Measurements from ENCODE around the gene SSBP2. TPM values are rescaled to one million over a fixed set of nuclear protein-coding genes. Genes with fewer than 3 reads are reported as not detected.

The SSBP2 gene
- total RNA-seq, 4 donors from 2014 or later: 48.6 to 80.4 (median 71.9) TPM

DNA sequence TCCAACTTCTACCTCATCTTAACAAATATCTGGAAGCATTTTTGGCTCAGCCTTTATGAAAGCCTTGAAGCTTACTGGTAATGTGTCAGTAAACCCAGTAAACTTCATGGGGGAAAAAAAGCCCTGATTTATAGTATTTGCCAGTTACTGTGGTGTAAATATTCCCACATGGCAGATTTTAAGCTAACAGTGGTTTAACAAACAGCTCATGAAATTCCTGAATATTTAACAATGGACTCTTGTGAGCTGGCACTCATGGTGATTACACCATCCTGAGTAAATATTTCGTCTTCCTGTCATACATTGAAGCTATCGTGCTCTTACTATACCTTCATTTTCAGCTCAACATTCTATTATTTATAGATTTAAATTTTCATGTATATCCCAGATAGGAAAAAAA lies 300.0 kb downstream of the SSBP2 start:
- TF ChIP-seq, protein P1, sequence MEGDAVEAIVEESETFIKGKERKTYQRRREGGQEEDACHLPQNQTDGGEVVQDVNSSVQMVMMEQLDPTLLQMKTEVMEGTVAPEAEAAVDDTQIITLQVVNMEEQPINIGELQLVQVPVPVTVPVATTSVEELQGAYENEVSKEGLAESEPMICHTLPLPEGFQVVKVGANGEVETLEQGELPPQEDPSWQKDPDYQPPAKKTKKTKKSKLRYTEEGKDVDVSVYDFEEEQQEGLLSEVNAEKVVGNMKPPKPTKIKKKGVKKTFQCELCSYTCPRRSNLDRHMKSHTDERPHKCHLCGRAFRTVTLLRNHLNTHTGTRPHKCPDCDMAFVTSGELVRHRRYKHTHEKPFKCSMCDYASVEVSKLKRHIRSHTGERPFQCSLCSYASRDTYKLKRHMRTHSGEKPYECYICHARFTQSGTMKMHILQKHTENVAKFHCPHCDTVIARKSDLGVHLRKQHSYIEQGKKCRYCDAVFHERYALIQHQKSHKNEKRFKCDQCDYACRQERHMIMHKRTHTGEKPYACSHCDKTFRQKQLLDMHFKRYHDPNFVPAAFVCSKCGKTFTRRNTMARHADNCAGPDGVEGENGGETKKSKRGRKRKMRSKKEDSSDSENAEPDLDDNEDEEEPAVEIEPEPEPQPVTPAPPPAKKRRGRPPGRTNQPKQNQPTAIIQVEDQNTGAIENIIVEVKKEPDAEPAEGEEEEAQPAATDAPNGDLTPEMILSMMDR (IDR thresholded peaks at IDR 0.05; ENCODE audit: low read depth): no peak

DNA sequence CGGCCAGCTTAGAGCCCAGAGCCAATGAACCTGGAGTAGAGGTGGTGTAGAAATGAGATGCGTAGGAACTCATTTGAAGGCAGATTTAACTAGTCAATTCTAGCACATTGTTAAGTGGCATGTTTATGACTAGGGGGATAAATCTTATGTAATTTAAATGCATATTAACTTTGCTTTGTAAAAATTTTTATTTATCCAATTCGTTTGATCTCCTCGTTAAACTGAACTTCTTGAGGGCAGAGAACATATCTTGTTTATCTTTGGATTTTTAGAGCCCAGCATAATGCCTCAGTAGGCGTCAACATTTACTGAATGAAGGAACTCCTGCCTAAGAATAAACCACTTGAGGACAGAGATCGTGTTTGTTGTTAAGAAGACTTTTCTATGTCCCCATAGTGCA lies 315.9 kb downstream of the SSBP2 start:
- TF ChIP-seq, protein P1 (IDR thresholded peaks at IDR 0.05; ENCODE audit: low read depth): no peak

DNA sequence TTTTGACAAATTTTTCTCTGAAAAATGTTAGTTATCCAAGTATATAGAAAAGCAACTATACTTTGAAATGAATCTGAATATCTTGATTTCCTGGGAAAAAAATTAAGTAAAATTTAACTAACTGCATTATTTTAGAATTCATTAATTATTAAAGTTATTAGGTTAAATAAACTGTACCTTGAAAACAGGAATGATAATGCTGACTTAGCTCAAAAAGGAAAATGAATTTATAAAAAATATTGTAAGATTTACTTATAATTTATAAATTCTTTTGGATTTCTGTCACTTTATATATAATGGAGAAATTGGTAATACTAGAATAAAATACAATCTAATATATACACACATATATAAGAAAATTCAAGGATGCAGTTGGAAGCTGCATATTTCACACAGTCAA lies 320.9 kb downstream of the SSBP2 start:
- TF ChIP-seq, protein P1 (IDR thresholded peaks at IDR 0.05; ENCODE audit: low read depth): no peak

DNA sequence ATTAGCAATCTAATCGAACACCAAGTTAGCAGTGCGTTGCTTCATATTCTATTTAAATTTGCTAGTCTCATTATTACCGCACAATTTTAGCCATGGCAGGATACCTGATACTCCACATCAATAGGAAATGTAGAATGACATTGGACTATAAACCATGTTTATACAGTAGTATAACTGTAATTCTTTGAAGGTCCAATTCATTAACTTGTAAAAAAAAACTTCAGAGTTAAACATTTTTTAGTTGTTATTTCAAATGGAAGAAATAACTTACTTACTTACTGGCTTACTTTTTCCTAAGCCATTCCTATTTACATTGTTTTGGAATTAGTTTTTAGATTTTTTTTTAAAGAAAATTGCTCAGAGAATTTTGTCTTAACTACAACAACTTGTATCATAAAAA lies 321.5 kb downstream of the SSBP2 start:
- TF ChIP-seq, protein P1 (IDR thresholded peaks at IDR 0.05; ENCODE audit: low read depth): no peak

DNA sequence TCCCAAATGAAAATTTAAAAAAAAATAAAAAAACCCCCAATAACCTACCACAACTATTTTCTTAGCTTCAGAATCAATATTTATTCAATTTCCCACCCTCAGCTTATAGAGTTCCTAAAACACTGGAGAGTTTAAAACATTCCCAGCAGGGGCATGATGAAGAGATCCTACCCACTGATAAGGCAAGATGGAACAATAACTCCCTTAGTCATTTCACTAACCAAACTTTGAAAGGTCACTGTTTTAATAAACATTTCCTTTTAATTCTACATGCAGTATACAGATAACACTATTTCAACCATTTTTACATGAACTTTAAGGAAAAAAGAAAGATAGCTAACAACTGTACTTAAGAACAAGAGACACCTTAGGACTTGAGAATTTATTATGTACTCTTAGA lies 322.0 kb downstream of the SSBP2 start:
- TF ChIP-seq, protein P1 (IDR thresholded peaks at IDR 0.05; ENCODE audit: low read depth): no peak

DNA sequence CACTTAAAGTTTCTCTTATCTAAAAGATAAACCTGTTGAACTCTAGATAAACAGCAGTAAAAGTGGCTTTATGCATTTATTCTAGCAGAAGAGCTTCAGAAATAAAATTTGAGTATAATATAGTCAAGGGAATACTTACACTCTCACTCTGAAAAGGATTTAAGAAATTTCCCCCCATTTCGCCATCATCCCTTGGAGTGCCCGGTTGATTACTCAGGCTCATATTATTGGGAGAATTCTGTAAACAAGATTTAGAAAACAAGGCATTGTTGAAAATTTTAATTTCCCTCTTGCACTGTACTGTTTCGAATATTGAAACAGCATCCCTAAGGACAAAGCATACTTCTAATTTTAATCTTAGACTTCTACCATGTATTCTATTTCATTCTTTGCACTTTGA lies 322.5 kb downstream of the SSBP2 start:
- TF ChIP-seq, protein P1 (IDR thresholded peaks at IDR 0.05; ENCODE audit: low read depth): no peak

DNA sequence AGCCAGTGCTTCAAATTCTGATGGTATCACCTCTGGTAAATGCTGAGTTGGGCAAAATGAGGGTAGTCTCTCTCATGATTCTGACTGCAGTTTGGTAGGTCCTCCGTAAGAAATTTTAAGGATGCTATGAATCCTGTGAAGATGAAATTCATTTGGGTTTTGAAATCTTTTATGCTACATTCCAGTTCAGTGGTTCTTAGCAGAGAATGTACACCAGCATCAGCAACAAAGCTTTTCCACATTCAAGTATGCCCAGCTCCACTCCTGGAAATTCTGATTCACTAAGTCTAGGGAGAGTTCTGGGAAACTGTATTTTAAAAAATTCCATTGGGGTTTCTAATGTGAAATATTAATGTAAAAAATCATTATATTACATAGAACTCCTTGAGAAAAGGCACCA lies 323.3 kb downstream of the SSBP2 start:
- TF ChIP-seq, protein P1 (IDR thresholded peaks at IDR 0.05; ENCODE audit: low read depth): no peak

All from subcutaneous adipose tissue (tissue), 4 donors.